Vagina (tissue), 2 donors: ENCODE results near the gene GOLGA8S.
"Not testable (repeated sequence)": the region's sequence is repeated elsewhere in the genome, so short reads cannot be mapped to it uniquely, and the experiment has no call there.

Source experiments
- POLR2A ChIP-seq, 2 donors: fragments of 450-650 bp; IDR thresholded peaks; one replicate each; pipeline ENCODE4 v1.6.1; 2017; ENCODE audit warnings: antibody characterized with exemption in 2 of 2, mild to moderate bottlenecking in 2 of 2, moderate library complexity in 2 of 2
- POLR2AphosphoS5 ChIP-seq, 2 donors: sonication (generic); formaldehyde crosslinking; IDR thresholded peaks; one replicate each; pipeline ENCODE4 v1.9.0; 2017; ENCODE audit warnings: antibody characterized with exemption in 2 of 2, mild to moderate bottlenecking in 2 of 2, low read depth in 1 of 2; ENCODE audit not compliant: insufficient read depth in 1 of 2
- TF ChIP-seq, protein P1 (sequence below), 3 experiments: fragments of 450-650 bp in 2 of 3; fragments of 200-600 bp in 1 of 3; sonication (generic) in 1 of 3; IDR thresholded peaks; one replicate each; pipeline ENCODE4 v1.5.1; 2017 to 2019; ENCODE audit warnings: antibody characterized with exemption in 3 of 3, mild to moderate bottlenecking in 2 of 3, moderate library complexity in 2 of 3

DNA sequence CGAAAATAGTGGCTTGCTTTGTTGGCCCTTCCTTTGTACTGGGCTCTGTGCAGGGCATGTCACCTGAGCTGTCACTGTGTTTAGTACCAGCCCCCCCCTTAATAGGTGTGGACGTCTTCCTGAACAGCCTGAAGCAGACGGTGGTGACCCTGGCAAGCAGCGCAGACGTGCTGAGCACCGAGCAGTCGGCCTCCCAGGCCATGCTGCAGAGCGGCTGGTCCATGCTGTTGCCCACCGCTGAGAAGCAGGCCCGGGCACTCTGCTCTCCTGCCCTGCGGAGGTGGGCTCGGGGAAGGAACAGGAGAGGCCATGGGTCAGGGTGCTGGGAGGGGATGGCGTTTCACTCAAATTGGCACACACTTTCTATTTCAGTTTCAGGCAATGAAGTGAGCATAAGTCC lies 43.3 kb upstream of the GOLGA8S start:
- TF ChIP-seq POLR2A (IDR thresholded peaks at IDR 0.05); POLR2AphosphoS5 (IDR thresholded peaks at IDR 0.05; ENCODE audit: insufficient read depth in 1 of 2, low read depth in 1 of 2): not testable (repeated sequence)
- TF ChIP-seq, protein P1, sequence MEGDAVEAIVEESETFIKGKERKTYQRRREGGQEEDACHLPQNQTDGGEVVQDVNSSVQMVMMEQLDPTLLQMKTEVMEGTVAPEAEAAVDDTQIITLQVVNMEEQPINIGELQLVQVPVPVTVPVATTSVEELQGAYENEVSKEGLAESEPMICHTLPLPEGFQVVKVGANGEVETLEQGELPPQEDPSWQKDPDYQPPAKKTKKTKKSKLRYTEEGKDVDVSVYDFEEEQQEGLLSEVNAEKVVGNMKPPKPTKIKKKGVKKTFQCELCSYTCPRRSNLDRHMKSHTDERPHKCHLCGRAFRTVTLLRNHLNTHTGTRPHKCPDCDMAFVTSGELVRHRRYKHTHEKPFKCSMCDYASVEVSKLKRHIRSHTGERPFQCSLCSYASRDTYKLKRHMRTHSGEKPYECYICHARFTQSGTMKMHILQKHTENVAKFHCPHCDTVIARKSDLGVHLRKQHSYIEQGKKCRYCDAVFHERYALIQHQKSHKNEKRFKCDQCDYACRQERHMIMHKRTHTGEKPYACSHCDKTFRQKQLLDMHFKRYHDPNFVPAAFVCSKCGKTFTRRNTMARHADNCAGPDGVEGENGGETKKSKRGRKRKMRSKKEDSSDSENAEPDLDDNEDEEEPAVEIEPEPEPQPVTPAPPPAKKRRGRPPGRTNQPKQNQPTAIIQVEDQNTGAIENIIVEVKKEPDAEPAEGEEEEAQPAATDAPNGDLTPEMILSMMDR (IDR thresholded peaks at IDR 0.05), result not testable (repeated sequence)
